Measurements from ENCODE around the gene CUZD1.
"Not testable (repeated sequence)": the region's sequence is repeated elsewhere in the genome, so short reads cannot be mapped to it uniquely, and the experiment has no call there.

DNA sequence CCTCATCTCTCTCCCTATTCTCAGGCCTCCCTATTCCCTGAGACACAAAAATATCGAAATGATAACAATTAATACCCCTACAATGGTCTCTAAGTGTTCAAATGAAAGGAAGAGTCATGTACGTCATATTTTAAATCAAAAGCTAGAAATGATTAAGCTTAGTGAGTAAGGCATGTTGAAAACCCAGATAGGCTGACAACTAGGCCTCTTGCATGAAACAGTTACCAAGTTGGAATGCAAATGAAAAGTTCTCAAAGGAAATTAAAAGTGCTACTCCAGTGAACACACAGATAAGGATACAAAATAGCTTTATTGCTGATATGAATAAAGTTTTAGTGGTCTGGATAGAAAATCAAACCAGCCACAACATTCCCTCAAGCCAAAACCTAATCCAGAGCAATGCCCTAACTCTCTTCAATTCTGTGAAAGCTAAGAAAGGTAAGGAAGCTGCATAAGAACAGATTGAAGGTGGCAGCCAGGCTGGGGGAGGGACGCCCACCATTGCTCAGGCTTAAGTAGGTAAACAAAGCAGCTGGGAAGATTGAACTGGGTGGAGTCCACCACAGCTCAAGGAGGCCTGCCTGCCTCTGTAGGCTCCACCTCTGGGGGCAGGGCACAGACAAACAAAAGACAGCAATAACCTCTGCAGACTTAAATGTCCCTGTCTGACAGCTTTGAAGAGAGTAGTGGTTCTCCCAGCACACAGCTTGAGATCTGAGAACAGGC lies 21.3 kb upstream of the CUZD1 start:
- TF ChIP-seq, protein P1, sequence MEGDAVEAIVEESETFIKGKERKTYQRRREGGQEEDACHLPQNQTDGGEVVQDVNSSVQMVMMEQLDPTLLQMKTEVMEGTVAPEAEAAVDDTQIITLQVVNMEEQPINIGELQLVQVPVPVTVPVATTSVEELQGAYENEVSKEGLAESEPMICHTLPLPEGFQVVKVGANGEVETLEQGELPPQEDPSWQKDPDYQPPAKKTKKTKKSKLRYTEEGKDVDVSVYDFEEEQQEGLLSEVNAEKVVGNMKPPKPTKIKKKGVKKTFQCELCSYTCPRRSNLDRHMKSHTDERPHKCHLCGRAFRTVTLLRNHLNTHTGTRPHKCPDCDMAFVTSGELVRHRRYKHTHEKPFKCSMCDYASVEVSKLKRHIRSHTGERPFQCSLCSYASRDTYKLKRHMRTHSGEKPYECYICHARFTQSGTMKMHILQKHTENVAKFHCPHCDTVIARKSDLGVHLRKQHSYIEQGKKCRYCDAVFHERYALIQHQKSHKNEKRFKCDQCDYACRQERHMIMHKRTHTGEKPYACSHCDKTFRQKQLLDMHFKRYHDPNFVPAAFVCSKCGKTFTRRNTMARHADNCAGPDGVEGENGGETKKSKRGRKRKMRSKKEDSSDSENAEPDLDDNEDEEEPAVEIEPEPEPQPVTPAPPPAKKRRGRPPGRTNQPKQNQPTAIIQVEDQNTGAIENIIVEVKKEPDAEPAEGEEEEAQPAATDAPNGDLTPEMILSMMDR (conservative IDR thresholded peaks at IDR 0.05; ENCODE audit: low read length) = not testable (repeated sequence)
- not testable (repeated sequence) for TF ChIP-seq EZH2phosphoT487 (IDR thresholded peaks at IDR 0.05; ENCODE audit: borderline replicate concordance)

Measured in Loucy (cell line).